Sigmoid colon (tissue), 3 donors: ENCODE results near the gene ITGB5.

Experiments used
- CTCF ChIP-seq, 4 experiments: fragments of 450-650 bp in 3 of 4; fragments of 200-600 bp in 1 of 4; IDR thresholded peaks; one replicate each; pipeline ENCODE4 v1.5.1; 2016 to 2019; ENCODE audit warnings: antibody characterized with exemption in 4 of 4, mild to moderate bottlenecking in 3 of 4, moderate library complexity in 2 of 4
- POLR2A ChIP-seq, 2 donors: fragments of 450-650 bp; IDR thresholded peaks; one replicate each; pipeline ENCODE4 v1.6.1; 2016; ENCODE audit warnings: antibody characterized with exemption in 2 of 2, mild to moderate bottlenecking in 2 of 2, moderate library complexity in 2 of 2

DNA sequence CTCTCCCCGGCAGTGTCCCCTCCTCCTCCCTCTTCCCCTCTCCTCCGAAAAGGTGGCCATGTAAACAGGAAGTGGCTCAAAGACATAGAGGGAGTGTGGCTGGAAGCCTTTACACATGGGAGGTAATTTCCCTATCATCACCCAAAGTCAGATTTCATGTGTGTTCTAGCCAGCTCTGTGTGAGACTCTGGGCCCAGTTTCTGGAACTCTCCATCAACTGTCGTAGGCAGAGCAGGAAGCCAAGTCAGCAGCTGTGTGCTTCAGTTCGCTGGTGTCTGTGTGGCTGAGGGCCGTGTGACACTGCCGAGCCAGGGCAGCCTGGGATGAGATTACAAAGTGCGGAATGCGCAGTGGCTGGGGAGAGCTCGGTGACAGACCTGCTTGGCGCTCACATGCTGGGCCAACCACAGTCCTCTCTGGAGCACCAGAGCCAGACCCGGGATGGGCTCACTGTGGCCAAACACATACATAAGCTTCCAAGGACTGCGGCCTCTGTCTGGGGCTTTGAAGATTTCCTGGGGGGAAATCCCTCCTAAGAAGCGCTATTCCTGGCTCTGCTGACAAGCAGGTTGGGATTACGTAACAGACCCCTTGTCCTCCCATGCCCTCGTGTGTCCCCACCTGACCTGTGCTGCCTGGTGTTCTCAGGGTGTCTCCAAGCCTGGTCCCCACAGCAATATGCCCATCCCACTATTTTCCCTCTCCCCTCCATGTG is 106.2 kb downstream of the ITGB5 start:
- no peak for TF ChIP-seq POLR2A (IDR thresholded peaks at IDR 0.05)
- no peak for TF ChIP-seq CTCF (IDR thresholded peaks at IDR 0.05)
